NCI-H2081 treated with DMSO at 0.1 percent for 48 hours (cell line): ENCODE results near the gene NR1D2.
"Not testable (repeated sequence)": the region's sequence is repeated elsewhere in the genome, so short reads cannot be mapped to it uniquely, and the experiment has no call there.

ENCODE experiments used
- DNase-seq: peaks from one replicate; lab custom pipeline; 2025; lab: John Stamatoyannopoulos, UW

NR1D2 gene

DNA sequence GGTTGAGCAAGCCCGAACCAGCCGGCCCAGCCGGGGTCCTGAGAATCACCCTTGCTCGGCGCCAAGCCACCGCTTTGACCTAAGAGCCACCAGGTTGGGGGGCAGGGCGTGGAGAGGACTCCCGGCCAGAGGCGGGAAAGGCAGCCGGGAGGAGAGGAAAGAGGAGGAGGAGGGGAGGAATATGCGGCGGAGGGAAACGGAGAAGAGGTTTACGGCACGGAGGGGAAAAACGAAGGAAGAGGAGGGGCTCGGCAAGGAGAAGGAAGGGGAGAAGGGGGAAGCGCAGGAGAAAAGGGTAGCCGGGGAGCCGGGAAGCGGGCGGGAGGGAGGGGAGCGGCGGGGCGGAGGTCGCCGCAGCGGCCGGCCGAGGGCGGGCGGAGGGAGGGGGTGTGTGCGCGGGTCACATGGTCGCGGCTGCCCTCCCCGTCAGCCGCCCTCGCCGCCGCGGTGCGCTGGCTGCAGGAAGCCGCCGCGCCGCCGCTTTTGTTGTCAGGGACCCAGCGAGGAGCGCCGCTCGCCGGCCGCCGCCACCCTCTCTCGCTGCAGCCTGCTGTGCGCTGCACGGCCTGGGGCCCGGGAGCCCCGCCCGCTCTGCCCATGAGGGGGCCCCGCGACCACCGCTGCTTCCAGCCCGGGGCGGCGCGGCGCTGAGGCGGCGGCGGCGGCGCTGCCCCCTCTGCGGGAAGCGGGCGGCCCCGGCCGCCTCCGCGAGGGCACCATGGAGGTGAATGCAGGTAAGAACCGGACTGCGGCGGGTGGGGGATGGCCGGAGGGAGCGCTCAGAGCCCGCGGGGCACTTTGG, at the start of gene NR1D2:
TSS of gene NR1D2 (plus strand) at position 426 of the 802 bp plus-strand sequence. CDS start at position 719, 293 bp downstream.
- DNase-seq: no peak

DNA sequence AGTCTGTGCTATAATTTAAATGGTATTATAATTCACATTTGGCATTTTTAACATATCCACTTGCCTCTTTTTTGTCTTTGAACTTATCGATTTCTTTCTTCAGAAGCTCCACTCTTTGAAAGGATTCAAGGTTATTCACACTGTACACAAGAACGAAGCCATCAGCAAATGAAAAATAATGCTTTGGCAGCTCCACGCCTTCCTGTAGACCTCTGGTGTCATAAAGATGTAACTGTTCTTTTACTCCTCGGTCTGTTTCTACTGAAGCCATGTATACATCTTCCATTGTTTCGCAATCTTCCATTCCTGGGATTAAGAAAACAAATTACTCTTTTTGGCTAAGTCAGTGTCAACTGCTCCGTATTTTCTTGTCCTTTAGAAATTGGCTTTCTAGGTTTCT, 44.3 kb upstream of the NR1D2 start:
- no peak for DNase-seq

DNA sequence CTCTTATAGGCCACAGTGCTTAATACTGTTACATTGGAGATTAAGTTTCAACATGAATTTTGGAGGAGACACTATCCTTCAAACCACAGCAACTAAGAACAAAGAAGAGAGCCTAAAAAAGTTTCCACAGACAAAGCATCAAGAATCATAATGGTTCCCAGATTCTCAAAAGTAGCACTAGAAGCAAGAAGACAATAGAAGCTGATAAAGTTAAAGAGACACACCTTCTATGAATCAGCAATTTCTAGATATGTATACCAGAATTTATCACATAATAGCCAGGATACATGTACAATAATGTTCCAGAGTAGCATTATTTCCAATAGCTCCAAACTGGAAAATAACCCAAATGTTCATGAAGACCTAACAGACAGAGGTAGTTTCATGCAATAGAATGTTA, 40.5 kb upstream of the NR1D2 start:
- no peak for DNase-seq

DNA sequence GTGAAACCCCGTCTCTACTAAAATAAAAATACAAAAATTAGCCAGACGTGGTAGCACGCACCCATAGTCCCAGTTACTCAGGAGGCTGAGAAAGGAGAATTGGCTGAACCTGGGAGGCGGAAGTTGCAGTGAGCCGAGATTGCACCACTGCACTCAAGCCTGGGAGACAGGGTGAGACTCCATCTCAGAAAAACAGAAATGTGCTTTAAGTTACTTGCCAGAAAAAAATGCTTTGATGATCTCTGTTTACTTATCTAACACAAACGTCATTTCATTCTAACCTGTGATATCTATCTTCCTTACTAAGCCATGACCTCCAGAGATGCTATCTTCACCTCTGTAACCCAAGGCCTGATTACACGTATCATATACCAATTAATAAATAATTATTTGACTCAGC, 35.7 kb upstream of the NR1D2 start:
- no peak for DNase-seq

DNA sequence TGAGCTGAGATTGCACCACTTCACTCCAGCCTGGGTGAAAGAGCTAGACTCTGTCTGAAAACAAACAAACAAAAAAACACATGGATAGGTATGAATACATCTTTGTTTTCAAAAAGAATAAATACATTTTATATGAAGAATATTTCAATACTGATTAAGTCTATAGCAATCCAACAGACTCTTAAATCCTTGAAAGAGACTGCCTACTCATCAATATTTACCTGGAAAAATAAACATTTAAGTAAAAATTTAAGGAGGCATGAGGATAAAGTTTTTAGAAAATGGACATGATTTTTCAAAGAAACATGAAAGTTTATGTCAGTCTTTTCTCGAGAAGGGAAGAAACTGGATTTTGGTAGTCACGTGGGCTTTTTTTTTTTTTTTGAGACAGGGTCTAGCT, 33.7 kb upstream of the NR1D2 start:
- no peak for DNase-seq

DNA sequence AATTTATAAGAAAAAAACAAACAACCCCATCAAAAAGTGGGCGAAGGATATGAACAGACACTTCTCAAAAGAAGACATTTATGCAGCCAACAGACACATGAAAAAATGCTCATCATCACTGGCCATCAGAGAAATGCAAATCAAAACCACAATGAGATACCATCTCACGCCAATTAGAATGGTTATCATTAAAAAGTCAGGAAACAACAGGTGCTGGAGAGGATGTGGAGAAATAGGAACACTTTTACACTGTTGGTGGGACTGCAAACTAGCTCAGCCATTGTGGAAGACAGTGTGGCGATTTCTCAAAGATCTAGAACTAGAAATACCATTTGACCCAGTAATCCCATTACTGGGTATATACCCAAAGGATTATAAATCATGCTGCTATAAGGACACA, 32.8 kb upstream of the NR1D2 start:
- DNase-seq: not testable (repeated sequence)

DNA sequence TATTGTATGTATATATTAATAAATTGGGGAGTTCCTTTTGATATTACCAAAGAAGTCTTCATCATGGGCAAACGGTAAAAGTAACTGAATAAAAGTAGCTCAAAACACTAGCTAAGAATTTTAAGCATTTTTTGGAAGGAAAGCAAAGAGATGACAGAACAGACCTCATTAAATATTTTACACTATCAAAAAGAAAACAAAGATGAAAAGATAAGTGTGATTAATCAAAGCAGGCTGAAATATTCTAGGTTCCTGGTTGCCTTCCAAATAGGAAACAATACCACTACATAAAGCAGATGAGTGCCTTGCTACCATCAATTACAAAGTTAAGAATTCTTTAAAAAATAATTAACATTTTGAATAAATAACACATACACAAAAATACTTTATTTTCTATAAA, 31.9 kb upstream of the NR1D2 start:
- no peak for DNase-seq

DNA sequence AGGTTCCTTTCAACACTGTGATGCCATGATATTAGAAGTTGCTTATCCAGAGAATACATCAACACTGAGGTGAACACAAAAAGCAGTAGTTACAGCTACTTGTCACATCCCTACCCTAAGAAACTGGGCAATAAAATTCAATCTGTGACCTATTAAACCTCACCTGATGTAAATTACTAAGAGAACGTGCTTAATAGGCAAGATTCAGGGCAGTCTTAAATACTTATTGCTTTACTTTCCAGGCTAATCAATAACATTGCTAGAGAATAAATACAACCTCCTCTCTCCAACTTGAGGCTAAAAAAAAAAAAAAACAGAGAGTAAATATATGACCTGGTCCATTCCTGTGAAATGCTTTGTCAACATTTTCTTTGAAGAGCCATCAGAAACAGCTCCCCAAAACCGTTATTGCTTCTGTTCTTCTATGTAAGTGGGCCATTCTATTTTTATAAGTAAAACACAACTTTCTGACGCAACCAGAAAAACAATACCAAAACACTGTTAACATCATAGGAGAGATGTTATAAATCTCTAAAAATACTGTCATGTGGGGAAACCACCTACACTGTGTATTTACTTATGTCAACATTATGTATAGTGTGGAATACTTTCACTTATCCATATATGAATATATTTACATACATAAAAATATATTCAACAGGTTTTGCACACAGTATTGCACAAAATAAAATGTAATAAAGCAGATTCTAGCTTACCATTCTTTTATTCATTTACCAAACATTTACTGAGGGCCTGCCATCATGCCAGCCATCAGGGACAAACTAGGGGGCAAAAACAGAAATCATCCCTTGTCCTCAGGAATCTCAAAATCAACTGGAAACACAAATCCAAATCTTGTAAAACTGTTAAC, 31.0 kb upstream of the NR1D2 start:
- DNase-seq: no peak

DNA sequence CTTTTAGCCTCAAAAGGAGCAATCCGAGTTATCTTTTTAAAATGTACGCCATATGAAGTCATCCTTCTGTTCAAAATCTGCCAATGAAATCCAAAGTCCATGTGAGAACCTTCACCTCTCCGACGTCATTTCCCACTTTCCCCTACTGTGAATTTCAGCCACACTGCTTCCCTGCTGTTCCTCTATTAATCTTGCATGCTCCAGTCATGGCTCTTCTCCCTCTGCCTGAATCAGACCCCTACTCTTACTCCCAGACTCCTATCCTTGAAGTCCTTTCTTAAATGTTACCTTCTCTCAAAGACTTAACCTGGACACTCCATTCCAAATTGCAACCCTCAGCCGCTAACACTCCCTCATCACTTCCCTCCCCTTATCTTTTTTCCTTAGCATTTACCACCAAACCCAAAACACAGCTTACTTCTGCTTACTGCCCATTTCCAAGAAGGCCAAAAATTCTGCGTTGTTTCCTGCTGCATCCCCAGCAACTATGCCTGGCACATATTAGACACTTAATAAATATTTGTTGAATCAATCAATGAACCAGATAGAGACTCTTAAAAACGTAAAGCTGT, 29.5 kb upstream of the NR1D2 start:
- DNase-seq: no peak

DNA sequence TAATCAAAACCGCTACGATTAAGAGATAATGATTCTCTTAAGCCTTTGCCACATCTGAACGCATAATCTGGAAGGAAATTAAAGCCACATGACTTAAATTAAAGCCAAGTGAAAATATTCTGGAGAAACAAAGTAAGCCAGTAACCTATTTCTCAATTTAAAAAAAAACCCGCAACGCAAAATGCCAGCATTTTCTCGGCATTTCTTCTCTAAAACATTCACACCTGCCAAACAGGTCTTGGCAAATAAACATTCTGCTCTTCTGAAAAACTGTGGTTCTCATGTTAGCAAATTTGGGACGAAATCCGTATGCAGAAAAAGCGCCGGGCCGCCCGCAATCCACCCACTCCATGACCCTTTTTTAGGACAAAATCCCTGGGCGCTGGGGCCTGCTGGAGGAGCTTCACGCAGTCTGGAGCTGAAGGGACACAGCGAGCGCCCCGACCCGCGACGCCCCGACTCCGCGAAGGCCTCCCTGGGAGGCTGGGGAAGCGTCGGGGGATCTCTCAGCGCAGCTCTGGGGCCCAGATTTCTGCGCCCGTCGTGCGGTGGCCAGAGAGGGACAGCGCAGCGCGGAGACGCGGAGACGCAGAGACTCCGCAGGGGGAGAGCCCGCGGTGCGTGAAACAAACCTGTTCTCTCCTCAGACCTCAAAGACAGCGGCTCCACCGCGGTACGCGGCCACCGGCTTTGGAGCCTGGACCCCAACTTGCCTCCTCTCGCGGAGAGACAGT, 28.8 kb upstream of the NR1D2 start:
- DNase-seq: no peak

DNA sequence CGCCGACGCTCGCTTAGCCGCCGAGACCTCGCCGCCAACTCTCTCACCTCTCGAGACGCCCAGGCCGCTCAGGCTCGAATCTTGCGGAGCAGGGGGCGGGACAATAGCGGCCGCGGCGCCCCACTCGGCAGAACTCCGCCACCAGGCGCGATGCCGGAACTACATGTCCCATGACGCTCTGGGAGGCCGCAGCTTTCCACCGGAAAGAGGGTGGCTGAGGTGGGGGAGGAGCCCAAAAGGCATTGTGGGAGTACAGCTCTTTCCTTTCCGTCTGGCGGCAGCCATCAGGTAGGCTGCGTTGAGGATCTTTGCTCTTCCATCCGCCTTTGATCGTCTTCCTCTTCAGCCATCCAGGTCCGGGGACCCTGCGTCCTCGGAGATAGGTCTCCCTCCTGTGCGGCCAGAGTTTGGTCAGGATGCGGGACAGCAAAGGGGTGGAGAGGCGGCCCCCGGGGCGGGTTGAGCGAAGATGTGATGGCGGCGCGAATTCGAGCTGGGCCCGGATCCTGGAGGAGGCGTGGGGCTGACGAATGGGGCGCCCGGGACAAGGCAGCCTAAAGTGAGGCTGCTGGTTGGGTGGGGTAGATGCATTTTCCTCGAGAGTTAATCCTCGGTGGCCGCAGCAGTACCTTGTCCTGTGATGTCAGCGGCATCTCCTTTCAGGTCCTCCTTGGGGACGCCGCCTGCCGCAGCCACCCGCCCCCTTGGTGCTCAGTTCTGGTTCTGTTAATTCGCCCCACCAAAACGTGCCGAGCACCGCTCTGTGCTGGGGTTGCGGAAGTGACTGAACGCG, 28.0 kb upstream of the NR1D2 start, which contains the start of the genes NKIRAS1 and RPL15:
TSS of gene NKIRAS1 (minus strand) at position 105 of the 793 bp plus-strand sequence. CDS start 6,086 bp downstream, outside the sequence.
TSS of gene RPL15 (plus strand) at position 247 of the 793 bp plus-strand sequence. CDS start 728 bp downstream, outside the sequence.
- DNase-seq: peak; percentile 78

DNA sequence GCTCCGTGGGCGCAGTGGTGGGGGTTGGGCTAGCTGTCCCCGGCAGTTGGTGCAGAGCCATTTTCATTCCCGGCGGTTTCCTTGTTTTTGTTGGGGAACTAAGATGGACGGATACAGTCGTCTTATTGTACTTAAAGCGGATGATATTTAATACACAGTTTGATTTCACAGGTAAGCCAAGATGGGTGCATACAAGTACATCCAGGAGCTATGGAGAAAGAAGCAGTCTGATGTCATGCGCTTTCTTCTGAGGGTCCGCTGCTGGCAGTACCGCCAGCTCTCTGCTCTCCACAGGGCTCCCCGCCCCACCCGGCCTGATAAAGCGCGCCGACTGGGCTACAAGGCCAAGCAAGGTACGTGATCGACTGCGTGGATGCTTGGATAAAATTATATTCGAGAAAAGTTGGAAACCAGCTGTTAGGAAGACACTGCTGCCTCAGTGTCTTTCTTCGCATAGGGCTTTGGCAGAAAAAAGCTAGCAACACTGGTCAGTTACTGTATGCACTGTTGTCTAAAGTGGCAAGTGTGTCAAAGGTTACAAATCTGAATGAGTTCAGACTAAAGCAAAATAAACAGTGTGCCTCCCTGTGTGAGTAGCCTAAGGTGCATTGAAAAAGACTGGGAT, 27.3 kb upstream of the NR1D2 start:
- DNase-seq: not testable (repeated sequence)

DNA sequence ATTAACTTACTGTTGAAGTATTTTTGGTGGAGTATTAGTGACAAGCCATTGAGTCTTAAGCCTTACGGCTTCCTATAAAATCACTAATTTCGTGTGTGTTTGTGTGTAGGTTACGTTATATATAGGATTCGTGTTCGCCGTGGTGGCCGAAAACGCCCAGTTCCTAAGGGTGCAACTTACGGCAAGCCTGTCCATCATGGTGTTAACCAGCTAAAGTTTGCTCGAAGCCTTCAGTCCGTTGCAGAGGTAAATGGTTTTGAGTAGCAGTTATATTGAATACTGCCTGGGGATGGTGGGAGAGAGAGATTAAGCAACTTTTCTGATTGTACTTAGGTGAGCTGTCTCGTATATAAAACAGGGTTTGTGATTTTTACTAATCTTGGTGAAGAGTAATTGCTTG, 26.8 kb upstream of the NR1D2 start:
- DNase-seq: not testable (repeated sequence)

DNA sequence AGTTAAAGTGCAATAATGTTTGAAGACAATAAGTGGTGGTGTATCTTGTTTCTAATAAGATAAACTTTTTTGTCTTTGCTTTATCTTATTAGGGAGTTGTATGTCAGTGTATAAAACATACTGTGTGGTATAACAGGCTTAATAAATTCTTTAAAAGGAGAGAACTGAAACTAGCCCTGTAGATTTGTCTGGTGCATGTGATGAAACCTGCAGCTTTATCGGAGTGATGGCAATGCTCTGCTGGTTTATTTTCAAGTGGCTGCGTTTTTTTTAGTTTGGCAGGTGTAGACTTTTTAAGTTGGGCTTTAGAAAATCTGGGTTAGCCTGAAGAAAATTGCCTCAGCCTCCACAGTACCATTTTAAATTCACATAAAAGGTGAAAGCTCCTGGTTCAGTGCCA, 25.5 kb upstream of the NR1D2 start:
- no peak for DNase-seq

DNA sequence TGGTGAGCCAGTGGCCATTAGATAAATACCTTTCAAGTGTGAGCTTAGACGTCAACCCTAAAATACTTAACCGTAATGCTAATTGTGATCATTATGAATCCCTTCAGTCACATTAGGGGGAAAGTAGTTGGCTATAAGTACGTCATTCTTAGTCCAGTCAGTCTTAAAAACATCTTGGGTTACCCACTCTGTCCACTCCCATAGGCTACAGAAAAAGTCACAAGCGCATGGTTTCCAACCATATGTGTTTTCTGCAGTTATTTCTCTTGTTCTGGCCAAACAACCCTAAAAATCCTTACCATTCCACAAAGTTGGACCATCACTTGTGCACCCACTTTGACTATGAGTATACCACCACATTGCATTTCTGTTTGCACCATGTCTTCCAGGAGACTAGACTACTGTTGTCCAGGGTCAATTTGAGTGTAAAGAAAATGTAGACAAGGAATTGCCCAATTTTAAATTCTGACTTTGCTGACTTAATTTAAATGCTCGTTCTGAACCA, 24.9 kb upstream of the NR1D2 start:
- DNase-seq: no peak

DNA sequence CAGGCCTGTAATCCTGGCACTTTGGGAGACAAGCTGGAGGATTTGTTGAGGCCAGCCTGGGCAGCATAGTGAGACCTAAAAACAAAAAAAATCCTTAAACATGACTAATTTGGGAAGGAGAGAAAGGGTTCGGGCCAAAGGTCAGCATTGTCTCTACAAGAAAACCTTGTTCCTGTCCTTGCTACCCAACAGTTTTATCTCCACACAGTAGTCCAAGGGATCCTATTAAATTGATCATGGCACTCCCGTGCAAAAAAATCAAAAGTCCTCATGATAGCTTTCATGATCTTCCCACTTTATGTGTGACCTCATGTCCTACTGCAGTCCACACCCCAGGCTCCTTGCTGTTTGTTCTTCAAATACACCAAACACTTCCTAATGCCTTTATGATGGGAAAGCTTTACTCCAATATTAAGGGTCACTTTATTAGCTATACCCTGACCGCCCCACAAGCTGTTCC, 24.0 kb upstream of the NR1D2 start:
- DNase-seq: no peak

DNA sequence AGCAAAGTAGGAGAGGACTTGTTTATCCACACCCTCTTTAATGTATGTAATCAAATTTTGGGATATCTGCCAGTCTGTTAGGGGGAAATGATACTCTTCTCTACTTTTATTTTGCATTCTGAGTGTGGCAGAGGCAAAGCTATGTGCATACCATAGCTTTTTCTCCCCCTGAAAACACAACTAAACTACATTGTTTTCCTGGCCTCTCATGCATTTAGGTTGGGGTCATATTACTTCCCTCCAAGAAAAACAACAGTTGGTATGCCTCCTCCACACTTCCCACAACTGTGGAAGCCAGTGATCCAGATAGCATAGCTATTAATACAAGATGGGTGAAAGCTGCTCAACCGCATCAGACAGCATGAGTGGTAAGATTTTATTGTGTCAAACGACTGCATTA, 21.3 kb upstream of the NR1D2 start:
- DNase-seq: no peak

DNA sequence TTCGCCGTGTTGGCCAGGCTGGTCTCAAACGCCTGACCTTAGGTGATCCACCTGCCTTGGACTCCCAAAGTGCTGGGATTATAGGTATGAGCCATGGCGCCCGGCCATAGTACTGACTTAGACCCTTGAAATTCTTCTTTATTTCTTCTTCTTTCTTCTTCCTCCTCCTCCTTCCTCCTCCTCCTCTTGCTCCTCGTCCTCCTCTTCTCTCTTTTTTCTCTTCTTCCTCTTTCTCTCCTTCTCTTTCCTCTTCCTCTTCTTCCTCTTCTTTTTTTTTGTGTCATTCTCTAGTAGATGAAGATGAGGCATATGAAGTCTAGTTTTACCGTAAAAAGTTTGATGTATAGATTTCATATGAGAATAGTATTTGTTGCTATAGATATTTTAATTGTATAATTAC, 18.8 kb upstream of the NR1D2 start:
- no peak for DNase-seq

DNA sequence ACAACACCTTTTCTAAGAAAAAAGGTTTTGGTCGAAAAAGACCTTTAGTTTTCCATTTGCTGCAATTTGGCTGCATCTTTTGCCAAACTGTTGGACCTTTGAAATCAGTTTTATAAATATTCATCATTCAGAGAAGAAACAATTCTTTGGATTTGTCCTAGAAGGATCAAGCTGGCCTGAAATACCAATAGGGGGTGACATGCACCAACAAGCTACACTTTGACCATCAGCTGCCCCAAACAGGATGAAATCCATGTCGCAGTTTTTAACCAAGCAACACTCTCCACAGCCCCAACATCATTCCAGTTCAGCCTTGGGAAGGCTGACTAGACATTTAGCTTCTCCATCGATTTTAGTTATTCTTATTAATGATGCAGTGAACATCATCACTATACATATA, 18.4 kb upstream of the NR1D2 start:
- no peak for DNase-seq

DNA sequence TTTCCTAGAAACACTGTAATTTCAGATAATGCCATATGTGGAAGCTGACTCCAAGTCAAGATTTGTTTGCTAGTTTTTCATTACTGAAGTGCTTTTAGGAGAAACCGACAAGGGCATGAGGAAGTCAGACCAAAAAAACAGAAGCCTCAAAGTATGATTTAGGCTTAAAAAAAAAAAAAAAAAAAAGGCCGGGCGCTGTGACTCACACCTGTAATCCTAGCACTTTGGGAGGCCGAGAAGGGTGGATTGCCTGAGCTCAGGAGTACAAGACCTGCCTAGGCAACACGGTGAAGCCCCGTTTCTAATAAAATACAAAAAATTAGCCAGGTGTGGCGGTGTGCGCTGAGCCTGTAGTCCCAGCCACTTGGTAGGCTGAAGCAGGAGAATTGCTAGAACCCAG, 16.6 kb upstream of the NR1D2 start:
- no peak for DNase-seq
